Gastroesophageal sphincter (tissue), 3 donors: ENCODE measurements around the gene CCDC88C.

Experiments
- CTCF ChIP-seq, 4 experiments: fragments of 200-600 bp in 2 of 4; fragments of 450-650 bp in 2 of 4; sonication (generic) in 1 of 4; IDR thresholded peaks; one replicate each; pipeline ENCODE4 v1.5.1; 2017 to 2019; ENCODE audit warnings: antibody characterized with exemption in 4 of 4, mild to moderate bottlenecking in 2 of 4, moderate library complexity in 2 of 4
- EP300 ChIP-seq: sonication (generic); formaldehyde crosslinking; IDR thresholded peaks from one replicate; pipeline ENCODE4 v1.6.1; 2017; ENCODE audit warnings: antibody characterized with exemption, mild to moderate bottlenecking
- POLR2A ChIP-seq, 2 donors: fragments of 450-650 bp; IDR thresholded peaks; one replicate each; pipeline ENCODE4 v1.6.1; 2017; ENCODE audit warnings: antibody characterized with exemption in 2 of 2, mild to moderate bottlenecking in 2 of 2, moderate library complexity in 1 of 2
- POLR2AphosphoS5 ChIP-seq: sonication (generic); formaldehyde crosslinking; IDR thresholded peaks from one replicate; pipeline ENCODE4 v1.6.1; 2017; ENCODE audit warnings: antibody characterized with exemption

DNA sequence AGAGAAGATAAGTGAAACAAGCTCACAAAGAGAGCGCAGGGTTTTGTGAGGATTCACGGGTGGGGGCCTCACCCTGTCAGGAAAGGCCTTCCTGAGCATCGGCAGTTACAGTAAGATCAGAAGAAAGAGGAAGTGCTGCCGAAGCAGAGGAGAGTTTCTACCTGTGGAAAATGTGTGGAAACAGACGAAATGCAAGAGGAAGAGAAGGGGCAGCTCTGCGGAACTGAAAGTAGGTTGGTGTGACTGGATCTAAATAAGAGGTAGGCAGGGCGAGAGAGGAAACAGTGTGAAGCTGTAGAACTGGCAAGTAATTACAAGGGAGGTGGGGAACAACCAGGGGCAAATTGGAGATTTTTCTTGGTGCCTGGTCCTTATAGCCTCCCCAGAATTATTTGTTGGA lies 175.8 kb downstream of the CCDC88C start:
- TF ChIP-seq CTCF (IDR thresholded peaks at IDR 0.05) (no peak), POLR2A (IDR thresholded peaks at IDR 0.05) (no peak), POLR2AphosphoS5 (no peak), EP300 (no peak)
